ENCODE measurements around the gene HOTAIR. TPM values are rescaled to one million over a fixed set of nuclear protein-coding genes. Genes with fewer than 3 reads are reported as not detected.

Gene HOTAIR
- total RNA-seq, 1 donor from 2014 or later: not detected

GRCh38 chr12:53952335-53952694 is 22.4 kb downstream of the HOTAIR start:
- Histone ChIP-seq H3K4me2 (ENCODE audit: low read length) (no peak overlapping the region), H3K79me2 (ENCODE audit: insufficient read depth, low read length) (no peaks in the 10 kb centered on the region), H3K36me3 (ENCODE audit: insufficient read depth, low read length) (no peaks in the 10 kb centered on the region), H4K20me1 (ENCODE audit: insufficient read depth, low read length) (peaks cover 4% of the 10 kb centered on the region), H3K27ac (ENCODE audit: low read depth, low read length) (no peak overlapping the region), H3K9me3 (ENCODE audit: insufficient read depth, low read depth, low read length) (no peaks in the 10 kb centered on the region), H3K4me3 (ENCODE audit: insufficient read depth, low read depth, low read length) (no peak overlapping the region), H3K27me3 (ENCODE audit: insufficient read depth, low read length) (peaks cover 93% of the 10 kb centered on the region), H3K4me1 (ENCODE audit: insufficient read depth, low read length) (no peaks in the 10 kb centered on the region), H3K9ac (ENCODE audit: low read length) (no peak overlapping the region), H2AFZ (ENCODE audit: low read depth, low read length) (no peak overlapping the region)
- no peak for TF ChIP-seq EZH2 (IDR thresholded peaks at IDR 0.05; ENCODE audit: insufficient read depth, low read length)
- TF ChIP-seq CTCF (IDR thresholded peaks at IDR 0.05; ENCODE audit: insufficient read depth, low read depth, low read length): no peak
- Mint-ChIP-seq H3K4me3 (ENCODE audit: unreplicated experiment) (no peak overlapping the region), H3K9me3 (ENCODE audit: unreplicated experiment) (peaks cover 30% of the 10 kb centered on the region), H3K27me3 (ENCODE audit: low read depth, unreplicated experiment) (peaks cover 86% of the 10 kb centered on the region), H3K36me3 (ENCODE audit: low read depth, unreplicated experiment) (peaks cover 4% of the 10 kb centered on the region), H3K27ac (ENCODE audit: unreplicated experiment) (no peak overlapping the region), H3K4me1 (ENCODE audit: low read depth, unreplicated experiment) (no peaks in the 10 kb centered on the region)
- FAIRE-seq (no peak), DNase-seq (ENCODE audit: low read depth) (no peak)

GRCh38 chr12:53951577-53952334 is 23.0 kb downstream of the HOTAIR start:
- H3K9me3 Mint-ChIP-seq (ENCODE audit: unreplicated experiment): peaks cover 30% of the 10 kb centered on the region
- H3K36me3 Mint-ChIP-seq (ENCODE audit: low read depth, unreplicated experiment): peaks cover 4% of the 10 kb centered on the region
- FAIRE-seq: no peak

More at GRCh38 chr12:53951577-53952334, 23.0 kb downstream of the HOTAIR start:
- Mint-ChIP-seq H3K27ac (ENCODE audit: unreplicated experiment) (no peak overlapping the region), H3K27me3 (ENCODE audit: low read depth, unreplicated experiment) (peaks cover 86% of the 10 kb centered on the region), H3K4me3 (ENCODE audit: unreplicated experiment) (no peak overlapping the region), H3K4me1 (ENCODE audit: low read depth, unreplicated experiment) (no peaks in the 10 kb centered on the region)
- Histone ChIP-seq H2AFZ (ENCODE audit: low read depth, low read length) (no peak overlapping the region), H3K27ac (ENCODE audit: low read depth, low read length) (no peak overlapping the region), H3K4me2 (ENCODE audit: low read length) (no peak overlapping the region), H4K20me1 (ENCODE audit: insufficient read depth, low read length) (peaks cover 4% of the 10 kb centered on the region), H3K9me3 (ENCODE audit: insufficient read depth, low read depth, low read length) (no peaks in the 10 kb centered on the region), H3K36me3 (ENCODE audit: insufficient read depth, low read length) (no peaks in the 10 kb centered on the region), H3K9ac (ENCODE audit: low read length) (no peak overlapping the region), H3K4me1 (ENCODE audit: insufficient read depth, low read length) (no peaks in the 10 kb centered on the region), H3K79me2 (ENCODE audit: insufficient read depth, low read length) (no peaks in the 10 kb centered on the region), H3K4me3 (ENCODE audit: insufficient read depth, low read depth, low read length) (no peak overlapping the region), H3K27me3 (ENCODE audit: insufficient read depth, low read length) (peaks cover 91% of the 10 kb centered on the region)
- TF ChIP-seq CTCF (IDR thresholded peaks at IDR 0.05; ENCODE audit: insufficient read depth, low read depth, low read length) (no peak), EZH2 (IDR thresholded peaks at IDR 0.05; ENCODE audit: insufficient read depth, low read length) (peak; percentile 82)
- DNase-seq (ENCODE audit: low read depth): no peak

Data from astrocyte (in vitro differentiated cells and primary cell).